ENCODE data around the gene CTNND2.

The CTNND2 gene

GRCh38 chr5:10949856-10950630 is 954.2 kb downstream of the CTNND2 start:
- no peak for DNase-seq

GRCh38 chr5:10946050-10946449 is 958.2 kb downstream of the CTNND2 start:
- no peak for DNase-seq

DNA sequence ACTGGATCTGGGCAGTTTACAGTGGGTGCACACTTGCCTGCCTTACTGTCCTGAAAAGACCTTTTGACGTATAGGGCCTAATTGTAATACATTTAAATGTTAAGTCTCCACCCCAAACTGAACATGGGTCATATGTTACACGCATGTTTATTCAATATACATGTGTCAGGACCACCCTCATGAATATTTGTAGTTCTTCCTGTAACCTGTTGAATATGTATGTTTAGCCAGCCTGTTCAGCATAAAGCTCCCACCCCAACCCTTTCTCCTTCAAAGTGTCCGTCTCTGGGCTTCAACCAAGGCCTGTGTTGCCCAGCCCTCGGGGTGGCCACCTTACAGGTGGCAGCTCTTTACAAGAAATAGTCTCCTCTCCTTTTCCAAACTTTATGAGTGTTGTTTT is 962.3 kb downstream of the CTNND2 start:
- no peak for DNase-seq

DNA sequence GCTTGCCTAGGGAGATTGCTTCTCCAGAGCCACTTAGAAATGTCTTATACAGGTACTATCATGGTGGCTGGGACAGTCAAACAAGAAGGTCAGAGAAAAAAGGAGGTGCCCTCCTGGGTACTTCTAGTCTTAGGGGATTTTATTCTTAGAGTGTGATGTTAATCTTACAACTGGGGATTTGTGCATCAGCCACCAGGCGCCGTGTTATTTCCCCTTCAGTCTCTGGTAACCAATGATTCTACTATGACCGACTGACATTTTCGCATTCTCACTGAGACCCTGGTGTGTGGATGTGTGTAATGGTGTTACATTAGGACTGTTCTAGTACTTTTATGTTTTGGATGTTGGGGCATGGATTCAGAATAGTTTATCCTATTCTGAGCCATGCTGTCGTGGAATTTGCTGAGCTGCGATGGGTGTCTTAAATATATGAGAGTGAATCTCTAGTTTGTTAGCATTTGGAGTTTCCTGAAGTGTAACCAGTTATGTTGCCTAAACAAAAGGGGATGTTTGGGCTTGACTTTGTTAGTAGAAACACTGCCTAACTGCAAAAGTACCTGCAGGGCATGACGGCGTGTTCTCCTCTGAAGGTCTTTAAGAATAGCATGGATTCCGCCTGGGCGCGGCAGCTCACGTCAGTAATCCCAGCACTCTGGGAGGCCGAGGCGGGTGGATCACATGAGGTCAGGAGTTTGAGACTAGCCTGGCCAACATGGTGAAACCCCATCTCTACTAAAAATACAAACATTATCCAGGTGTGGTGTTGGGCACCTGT is 968.0 kb downstream of the CTNND2 start:
- no peak for DNase-seq

- DNase-seq = no peak
Observed at GRCh38 chr5:10935536-10935935, 968.7 kb downstream of the CTNND2 start.

DNA sequence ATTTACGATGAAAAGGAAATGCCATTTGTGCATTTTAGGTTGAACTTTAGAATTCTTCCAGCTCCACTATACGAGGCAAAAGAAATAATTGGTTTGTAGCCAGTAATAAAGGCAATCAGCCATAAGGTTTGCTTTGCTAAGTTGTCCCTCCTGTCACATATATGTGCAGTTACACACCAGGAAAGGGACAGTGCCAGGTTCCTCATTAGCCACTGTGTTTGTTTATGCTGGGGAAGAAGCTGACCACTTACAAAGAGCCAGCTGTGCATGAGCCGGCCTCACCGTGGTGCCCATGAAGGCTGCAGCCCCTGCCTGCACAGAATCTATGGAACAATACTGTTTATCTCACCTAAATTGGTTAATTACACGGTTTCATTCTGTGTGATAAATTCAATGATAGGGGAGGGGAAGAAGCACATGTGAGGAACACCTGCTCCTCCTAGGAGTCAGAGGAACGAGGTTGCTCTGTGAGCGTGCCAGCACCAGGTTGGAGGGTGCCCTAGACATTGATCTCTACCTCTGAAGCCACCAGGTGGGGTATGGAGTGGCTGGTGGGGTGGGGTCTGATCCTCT is 969.4 kb downstream of the CTNND2 start:
- DNase-seq = no peak

GRCh38 chr5:10933121-10933520 is 971.1 kb downstream of the CTNND2 start:
- no peak for DNase-seq

- no peak for DNase-seq
Observed at GRCh38 chr5:10932426-10932825, 971.8 kb downstream of the CTNND2 start.

DNA sequence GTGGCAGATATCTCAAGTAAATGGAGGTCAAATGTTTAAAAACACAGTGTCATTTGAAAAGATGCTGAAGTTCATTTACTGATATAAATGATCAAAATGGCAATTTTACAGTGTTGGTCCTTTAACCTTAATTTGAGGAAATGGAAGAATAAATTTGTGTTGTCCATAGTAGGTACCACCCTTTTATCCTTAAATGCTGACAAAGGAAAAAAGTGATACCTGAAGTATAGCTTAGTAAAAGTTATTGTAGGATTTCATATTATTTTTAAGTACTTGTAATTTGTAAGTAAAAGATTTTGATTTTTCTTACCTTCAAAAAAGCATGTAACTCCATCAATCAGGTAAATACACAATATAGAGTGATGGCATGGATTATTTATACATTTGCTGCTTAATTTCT is 976.6 kb downstream of the CTNND2 start:
- no peak for DNase-seq

GRCh38 chr5:10923310-10923709 is 980.9 kb downstream of the CTNND2 start:
- DNase-seq = no peak
